ENCODE measurements around the gene C5. TPM values are rescaled to one million over a fixed set of nuclear protein-coding genes. Genes with fewer than 3 reads are reported as not detected.

C5 gene
- total RNA-seq, 8 experiments from 2014 or later = 0.91 to 4.1 (median 2.0) TPM

GRCh38 chr9:120935383-120935857 is 114.7 kb downstream of the C5 start:
- peak; percentile 44 to 90 (median 68) for ATAC-seq (replicated peaks in 6 of 8)
- peaks cover 0 to 4% of the 10 kb centered on the region in 2 donors for H3K4me1 ChIP-seq (replicated peaks in 1 of 2)
- H3K27ac ChIP-seq = no peak overlapping the region
- WGBS, 10 experiments = 6 to 57% (median 50%) methylated on average over 2 to 3 of the region's 4 CpGs; no CpG with 5 or more reads in 7 of the 10 experiments
- no peak overlapping the region for H3K4me3 ChIP-seq
- in situ Hi-C loops (cut with MboI; ENCODE audit: low pct_unique_long_range_greater_than_20kb in 2 of 9, low sequenced_read_pairs in 9 of 9, unreplicated experiment in 9 of 9) = loop anchor here in 5 of 9 experiments (25.0 kb wide), 2 partner anchors 148 to 173 kb away; partner anchors contain the start of gene FBXW2 (in 1 of the 5)

GRCh38 chr9:120934281-120934680 is 115.8 kb downstream of the C5 start:
- H3K27ac ChIP-seq = no peak overlapping the region
- WGBS, 10 experiments = 17 to 83% (median 67%) methylated on average over 1 to 3 of the region's 3 CpGs; no CpG with 5 or more reads in 3 of the 10 experiments

GRCh38 chr9:120933310-120934055 is 116.6 kb downstream of the C5 start:
- 78 to 100% (median 98%) methylated on average over 3 to 8 of the region's 8 CpGs; no CpG with 5 or more reads in 1 of the 10 experiments for WGBS, 10 experiments
- no peak for ATAC-seq (replicated peaks in 6 of 8)
- in situ Hi-C loops (cut with MboI; ENCODE audit: low pct_unique_long_range_greater_than_20kb in 2 of 9, low sequenced_read_pairs in 9 of 9, unreplicated experiment in 9 of 9) = loop anchor here in 5 of 9 experiments (25.0 kb wide), 2 partner anchors 146 to 171 kb away; partner anchors contain the start of gene FBXW2 (in 1 of the 5)
- Histone ChIP-seq H3K4me1 (replicated peaks in 1 of 2) (peaks cover 0 to 13% of the 10 kb centered on the region in 2 donors), H3K4me3 (no peak overlapping the region), H3K27ac (no peak overlapping the region)

More at GRCh38 chr9:120934281-120934680, 115.8 kb downstream of the C5 start:
- H3K4me3 ChIP-seq = no peak overlapping the region
- peaks cover 0 to 5% of the 10 kb centered on the region in 2 donors for H3K4me1 ChIP-seq (replicated peaks in 1 of 2)
- ATAC-seq (replicated peaks in 6 of 8) = no peak
- in situ Hi-C loops (cut with MboI; ENCODE audit: low pct_unique_long_range_greater_than_20kb in 2 of 9, low sequenced_read_pairs in 9 of 9, unreplicated experiment in 9 of 9) = loop anchor here in 5 of 9 experiments (25.0 kb wide), 2 partner anchors 147 to 172 kb away; partner anchors contain the start of gene FBXW2 (in 1 of the 5)

GRCh38 chr9:120932086-120932823 is 117.8 kb downstream of the C5 start:
- no peak for ATAC-seq (replicated peaks in 6 of 8)

GRCh38 chr9:120931231-120932085 is 118.6 kb downstream of the C5 start:
- no peak for ATAC-seq (replicated peaks in 6 of 8)
- 44 to 100% (median 85%) methylated on average over 1 to 4 of the region's 4 CpGs; no CpG with 5 or more reads in 4 of the 10 experiments for WGBS, 10 experiments
- in situ Hi-C loops (cut with MboI; ENCODE audit: low pct_unique_long_range_greater_than_20kb in 2 of 9, low sequenced_read_pairs in 9 of 9, unreplicated experiment in 9 of 9) = loop anchor here in 5 of 9 experiments (25.0 kb wide), 2 partner anchors 144 to 169 kb away; partner anchors contain the start of gene FBXW2 (in 1 of the 5)
- no peak overlapping the region for H3K27ac ChIP-seq
- no peak overlapping the region for H3K4me3 ChIP-seq
- H3K4me1 ChIP-seq (replicated peaks in 1 of 2) = peaks cover 0 to 16% of the 10 kb centered on the region in 2 donors

More at GRCh38 chr9:120932086-120932823, 117.8 kb downstream of the C5 start:
- in situ Hi-C loops (cut with MboI; ENCODE audit: low pct_unique_long_range_greater_than_20kb in 2 of 9, low sequenced_read_pairs in 9 of 9, unreplicated experiment in 9 of 9) = loop anchor here in 5 of 9 experiments (25.0 kb wide), 2 partner anchors 145 to 170 kb away; partner anchors contain the start of gene FBXW2 (in 1 of the 5)
- 53 to 100% (median 80%) methylated on average over 1 to 6 of the region's 6 CpGs; no CpG with 5 or more reads in 2 of the 10 experiments for WGBS, 10 experiments
- Histone ChIP-seq H3K4me3 (no peak overlapping the region), H3K27ac (no peak overlapping the region), H3K4me1 (replicated peaks in 1 of 2) (peaks cover 0 to 16% of the 10 kb centered on the region in 2 donors)

- Histone ChIP-seq H3K4me3 (peak overlapping the region; percentile 21 to 40 (median 31)), H3K27ac (peak overlapping the region in 1 of 2 donors; percentile 42), H3K4me1 (replicated peaks in 1 of 2) (peaks cover 0 to 19% of the 10 kb centered on the region in 2 donors)
- 56 to 88% (median 83%) methylated on average over 5 to 8 of the region's 26 CpGs; no CpG with 5 or more reads in 3 of the 10 experiments for WGBS, 10 experiments
- in situ Hi-C loops (cut with MboI; ENCODE audit: low pct_unique_long_range_greater_than_20kb in 2 of 9, low sequenced_read_pairs in 9 of 9, unreplicated experiment in 9 of 9) = loop anchor here in 5 of 9 experiments (25.0 kb wide), 2 partner anchors 142 to 167 kb away; partner anchors contain the start of gene FBXW2 (in 1 of the 5)
- peak in 1 of 8 experiments; percentile 2 for ATAC-seq (replicated peaks in 6 of 8)
Measured at GRCh38 chr9:120929229-120929791, 120.8 kb downstream of the C5 start.

GRCh38 chr9:120928483-120929228 is 121.4 kb downstream of the C5 start:
- in situ Hi-C loops (cut with MboI; ENCODE audit: low pct_unique_long_range_greater_than_20kb in 2 of 9, low sequenced_read_pairs in 9 of 9, unreplicated experiment in 9 of 9) = loop anchor here in 5 of 9 experiments (25.0 kb wide), 2 partner anchors 141 to 166 kb away; partner anchors contain the start of gene FBXW2 (in 1 of the 5)
- ATAC-seq (replicated peaks in 6 of 8) = peak; percentile 66 to 94 (median 82)

GRCh38 chr9:120928015-120928482 is 122.0 kb downstream of the C5 start:
- Histone ChIP-seq H3K4me3 (peak overlapping the region in 1 of 5 donors; percentile 40), H3K27ac (no peak overlapping the region), H3K4me1 (replicated peaks in 1 of 2) (peaks cover 0 to 19% of the 10 kb centered on the region in 2 donors)
- in situ Hi-C loops (cut with MboI; ENCODE audit: low pct_unique_long_range_greater_than_20kb in 2 of 9, low sequenced_read_pairs in 9 of 9, unreplicated experiment in 9 of 9) = loop anchor here in 5 of 9 experiments (25.0 kb wide), 2 partner anchors 141 to 166 kb away; partner anchors contain the start of gene FBXW2 (in 1 of the 5)
- ATAC-seq (replicated peaks in 6 of 8) = no peak
- 18 to 100% (median 88%) methylated on average over 1 to 11 of the region's 14 CpGs; no CpG with 5 or more reads in 1 of the 10 experiments for WGBS, 10 experiments

More at GRCh38 chr9:120928483-120929228, 121.4 kb downstream of the C5 start:
- H3K27ac ChIP-seq = peak overlapping the region in 1 of 2 donors; percentile 42
- peak overlapping the region; percentile 21 to 40 (median 31) for H3K4me3 ChIP-seq
- peaks cover 0 to 19% of the 10 kb centered on the region in 2 donors for H3K4me1 ChIP-seq (replicated peaks in 1 of 2)
- WGBS, 10 experiments = 0 to 46% (median 33%) methylated on average over 3 to 21 of the region's 73 CpGs; no CpG with 5 or more reads in 5 of the 10 experiments

GRCh38 chr9:120927269-120928014 is 122.6 kb downstream of the C5 start:
- Histone ChIP-seq H3K4me3 (no peak overlapping the region), H3K4me1 (replicated peaks in 1 of 2) (peaks cover 0 to 19% of the 10 kb centered on the region in 2 donors), H3K27ac (no peak overlapping the region)
- ATAC-seq (replicated peaks in 6 of 8) = no peak
- 20 to 100% (median 77%) methylated on average over 1 to 7 of the region's 8 CpGs; no CpG with 5 or more reads in 2 of the 10 experiments for WGBS, 10 experiments
- in situ Hi-C loops (cut with MboI; ENCODE audit: low pct_unique_long_range_greater_than_20kb in 2 of 9, low sequenced_read_pairs in 9 of 9, unreplicated experiment in 9 of 9) = loop anchor here in 5 of 9 experiments (25.0 kb wide), 2 partner anchors 140 to 165 kb away; partner anchors contain the start of gene FBXW2 (in 1 of the 5)

GRCh38 chr9:120926397-120926928 is 123.6 kb downstream of the C5 start, which contains the start of gene TRAF1:
Gene TRAF1, minus strand, starts transcription at chr9:120926796. Its CDS starts 721 bp downstream, at chr9:120926075.
- WGBS, 10 experiments = 80 to 100% (median 96%) methylated on average over 1 to 4 of the region's 6 CpGs; no CpG with 5 or more reads in 6 of the 10 experiments
- no peak for ATAC-seq (replicated peaks in 6 of 8)
- in situ Hi-C loops (cut with MboI; ENCODE audit: low pct_unique_long_range_greater_than_20kb in 2 of 9, low sequenced_read_pairs in 9 of 9, unreplicated experiment in 9 of 9) = loop anchor here in 5 of 9 experiments (25.0 kb wide), 2 partner anchors 139 to 164 kb away; partner anchors contain the start of gene FBXW2 (in 1 of the 5)
- Histone ChIP-seq H3K4me3 (no peak within 1 kb of the TSS), H3K27ac (no peak within 1 kb of the TSS), H3K4me1 (replicated peaks in 1 of 2) (peaks cover 0 to 19% of the 10 kb centered on the region in 2 donors)
